NT2/D1 (cell line): ENCODE measurements around the gene APBA1.

ENCODE experiments used
- DNase-seq: peaks from one replicate; pipeline ENCODE4 v3.0.0-alpha.2; 2011; ENCODE audit warnings: low read depth, low spot score
- H3K27me3 ChIP-seq: 2 replicates; pipeline ENCODE4 v1.6.0; 2011; ENCODE audit warnings: mild to moderate bottlenecking; ENCODE audit not compliant: insufficient read length, insufficient read depth
- H3K36me3 ChIP-seq: 2 replicates; pipeline ENCODE4 v1.6.1; 2011; ENCODE audit warnings: mild to moderate bottlenecking, low read length, mixed read lengths; ENCODE audit not compliant: insufficient read depth, insufficient read length
- H3K4me1 ChIP-seq: 2 replicates; pipeline ENCODE4 v1.5.1; 2011; ENCODE audit not compliant: insufficient read depth, insufficient read length
- H3K4me3 ChIP-seq: 2 replicates; pipeline ENCODE4 v1.5.1; 2011; ENCODE audit warnings: low read depth; ENCODE audit not compliant: insufficient read length
- H3K9ac ChIP-seq: 2 replicates; pipeline ENCODE4 v1.6.0; 2011; ENCODE audit warnings: low read depth; ENCODE audit not compliant: insufficient read length
- H3K9me3 ChIP-seq: 2 replicates; pipeline ENCODE4 v1.5.1; 2011; ENCODE audit warnings: mild to moderate bottlenecking, low read length; ENCODE audit not compliant: insufficient read depth
- SUZ12 ChIP-seq: IDR thresholded peaks from 2 replicates; pipeline ENCODE4 v1.6.1; 2011; ENCODE audit not compliant: insufficient read length, insufficient read depth; ENCODE audit errors: extremely low read depth
- YY1 ChIP-seq: IDR thresholded peaks from 2 replicates; pipeline ENCODE4 v1.6.1; 2011; ENCODE audit not compliant: insufficient read length, insufficient read depth
- ZNF274 ChIP-seq: IDR thresholded peaks from 2 replicates; pipeline ENCODE4 v1.6.1; 2011; ENCODE audit warnings: mild to moderate bottlenecking, low read depth, low read length

APBA1 gene

DNA sequence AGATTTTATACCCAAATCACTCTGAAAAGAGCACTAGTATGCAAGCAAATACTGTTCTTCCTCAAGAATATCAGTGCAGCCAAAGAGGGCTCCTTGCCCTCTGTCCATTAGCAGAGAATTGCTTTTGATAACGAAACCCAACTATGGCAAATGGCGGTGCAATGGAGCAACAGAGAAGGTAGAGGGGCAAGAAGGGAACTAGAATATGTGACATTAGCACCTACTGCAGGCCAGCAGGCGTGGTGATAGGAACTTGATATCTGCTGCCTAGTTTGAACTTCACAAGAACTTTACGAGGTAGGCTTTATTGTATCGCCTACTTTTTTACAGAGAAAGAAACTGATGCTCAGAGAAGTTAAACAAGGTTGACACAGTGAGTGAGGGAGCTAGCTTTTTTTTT is 66.1 kb downstream of the APBA1 start:
- Histone ChIP-seq H3K9ac (no peak overlapping the region), H3K4me3 (no peak overlapping the region), H3K4me1 (no peaks in the 10 kb centered on the region), H3K27me3 (no peaks in the 10 kb centered on the region), H3K9me3 (no peaks in the 10 kb centered on the region), H3K36me3 (no peaks in the 10 kb centered on the region)
- TF ChIP-seq YY1: no peak
- no peak for TF ChIP-seq SUZ12
- no peak for TF ChIP-seq ZNF274
- no peak for DNase-seq

DNA sequence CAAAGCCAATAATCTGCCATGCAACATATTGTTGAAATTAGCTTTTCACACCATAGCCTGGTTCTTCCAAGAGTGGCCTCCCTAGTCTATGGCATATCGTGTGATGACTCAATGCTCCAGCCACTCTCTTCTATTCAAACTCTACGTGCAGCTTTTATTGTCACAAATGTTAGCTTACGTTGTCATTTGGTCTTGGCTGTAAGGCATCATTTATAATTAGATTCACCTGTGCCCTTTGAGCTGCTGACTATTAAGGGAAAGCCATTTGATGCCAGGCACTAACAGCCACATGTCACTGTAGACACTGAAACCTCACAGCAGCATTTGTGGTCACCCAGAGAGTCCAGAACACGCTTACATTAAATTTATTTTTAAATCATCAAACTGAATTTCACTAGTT is 66.8 kb downstream of the APBA1 start:
- DNase-seq: no peak
- Histone ChIP-seq H3K4me3 (no peak overlapping the region), H3K9me3 (no peaks in the 10 kb centered on the region), H3K9ac (no peak overlapping the region), H3K36me3 (no peaks in the 10 kb centered on the region), H3K4me1 (no peaks in the 10 kb centered on the region), H3K27me3 (no peaks in the 10 kb centered on the region)
- TF ChIP-seq YY1 (no peak), SUZ12 (no peak), ZNF274 (no peak)

DNA sequence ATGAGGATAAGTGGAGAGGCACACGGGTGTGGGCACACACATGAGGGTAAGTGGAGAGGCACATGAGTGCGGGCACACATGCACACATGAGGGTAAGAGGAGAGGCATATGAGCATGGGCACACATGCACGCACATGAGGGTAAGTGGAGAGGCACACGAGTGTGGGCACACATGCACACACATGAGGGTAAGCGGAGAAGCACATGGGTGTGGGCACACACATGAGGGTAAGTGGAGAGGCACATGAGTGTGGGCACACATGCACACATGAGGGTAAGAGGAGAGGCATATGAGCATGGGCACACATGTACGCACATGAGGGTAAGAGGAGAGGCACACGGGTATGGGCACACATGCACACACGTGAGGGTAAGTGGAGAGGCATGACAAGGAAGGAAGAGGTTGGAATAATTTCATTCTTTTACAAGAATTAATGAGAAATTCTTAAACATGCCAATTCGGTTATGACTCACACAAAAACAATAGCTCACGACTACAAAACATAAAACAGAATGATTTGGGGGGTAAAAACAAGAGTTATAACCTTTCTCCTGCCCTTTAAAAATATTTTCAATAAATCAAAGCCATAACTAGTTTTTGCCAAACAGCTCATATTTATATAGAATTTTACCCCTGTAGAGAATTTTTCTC is 67.5 kb downstream of the APBA1 start:
- Histone ChIP-seq H3K27me3 (no peaks in the 10 kb centered on the region), H3K9ac (no peak overlapping the region), H3K36me3 (no peaks in the 10 kb centered on the region), H3K4me3 (no peak overlapping the region), H3K9me3 (no peaks in the 10 kb centered on the region), H3K4me1 (no peaks in the 10 kb centered on the region)
- TF ChIP-seq ZNF274 (no peak), SUZ12 (no peak), YY1 (no peak)
- DNase-seq: no peak

DNA sequence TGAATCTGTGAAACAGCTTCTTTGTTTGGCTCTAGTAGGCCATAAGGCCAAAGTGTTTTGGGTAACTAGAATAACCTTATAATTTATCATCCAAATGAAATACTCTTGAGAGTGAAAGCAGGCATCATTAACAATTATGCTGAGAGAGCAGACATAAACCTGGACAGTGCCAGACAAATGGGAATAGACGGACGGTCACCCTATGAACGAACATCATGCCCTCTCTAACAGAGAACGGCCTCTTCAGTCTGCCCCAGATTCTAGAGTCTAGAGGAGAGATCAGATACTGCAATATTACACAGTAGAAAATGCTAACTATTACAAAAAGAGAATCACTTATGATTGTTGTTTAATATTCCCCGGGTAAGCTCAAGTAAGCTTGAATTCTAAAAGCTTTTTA is 68.5 kb downstream of the APBA1 start:
- Histone ChIP-seq H3K27me3 (no peaks in the 10 kb centered on the region), H3K9ac (no peak overlapping the region), H3K4me3 (no peak overlapping the region), H3K9me3 (no peaks in the 10 kb centered on the region), H3K4me1 (no peaks in the 10 kb centered on the region), H3K36me3 (no peaks in the 10 kb centered on the region)
- TF ChIP-seq SUZ12 (no peak), YY1 (no peak), ZNF274 (no peak)
- DNase-seq: no peak

DNA sequence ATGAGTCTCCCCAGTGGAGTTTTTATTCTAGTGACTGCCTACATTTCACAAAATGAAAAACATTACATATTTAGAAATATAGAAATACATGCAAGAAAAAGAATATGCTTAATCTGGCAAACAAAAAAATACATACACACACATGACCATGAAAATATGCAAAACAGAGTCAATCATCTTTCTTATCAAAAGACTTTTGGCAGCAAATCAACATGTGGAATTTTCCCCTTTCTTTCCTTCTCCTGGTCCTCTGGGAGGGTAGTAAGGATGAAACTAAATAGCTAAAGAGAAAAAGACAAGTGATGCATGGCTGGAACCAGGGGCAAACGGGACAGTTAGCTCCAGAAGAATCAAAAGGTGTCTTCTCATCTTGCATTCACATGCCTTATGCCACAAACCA is 69.4 kb downstream of the APBA1 start:
- no peak for TF ChIP-seq YY1
- no peak for TF ChIP-seq ZNF274
- TF ChIP-seq SUZ12: no peak
- H3K4me3 ChIP-seq: no peak overlapping the region
- DNase-seq: no peak

DNA sequence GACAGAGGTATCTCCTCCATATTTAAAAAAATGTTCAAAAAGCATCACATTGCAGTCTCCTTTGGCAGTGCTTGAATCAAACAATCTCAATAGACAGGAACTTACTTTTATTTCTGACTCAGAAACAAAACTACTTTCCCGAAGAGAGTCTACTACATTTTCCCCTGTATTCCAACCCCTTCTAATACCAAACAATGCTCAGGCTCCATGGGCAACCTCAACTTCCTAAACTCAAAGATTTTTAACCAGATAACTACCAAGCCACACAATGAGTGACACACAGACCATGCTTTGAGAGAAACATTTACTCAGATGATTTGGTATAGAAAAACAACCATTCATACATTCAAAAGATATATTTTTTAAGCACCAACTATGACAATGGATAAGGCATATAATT is 70.5 kb downstream of the APBA1 start:
- Histone ChIP-seq H3K9me3 (no peaks in the 10 kb centered on the region), H3K27me3 (no peaks in the 10 kb centered on the region), H3K4me3 (no peak overlapping the region), H3K9ac (no peak overlapping the region), H3K4me1 (no peaks in the 10 kb centered on the region), H3K36me3 (no peaks in the 10 kb centered on the region)
- DNase-seq: no peak
- no peak for TF ChIP-seq ZNF274
- TF ChIP-seq YY1: no peak
- no peak for TF ChIP-seq SUZ12

More for the DNA sequence above, 69.4 kb downstream of the APBA1 start:
- Histone ChIP-seq H3K4me1 (no peaks in the 10 kb centered on the region), H3K9ac (no peak overlapping the region), H3K36me3 (no peaks in the 10 kb centered on the region), H3K9me3 (no peaks in the 10 kb centered on the region), H3K27me3 (no peaks in the 10 kb centered on the region)

DNA sequence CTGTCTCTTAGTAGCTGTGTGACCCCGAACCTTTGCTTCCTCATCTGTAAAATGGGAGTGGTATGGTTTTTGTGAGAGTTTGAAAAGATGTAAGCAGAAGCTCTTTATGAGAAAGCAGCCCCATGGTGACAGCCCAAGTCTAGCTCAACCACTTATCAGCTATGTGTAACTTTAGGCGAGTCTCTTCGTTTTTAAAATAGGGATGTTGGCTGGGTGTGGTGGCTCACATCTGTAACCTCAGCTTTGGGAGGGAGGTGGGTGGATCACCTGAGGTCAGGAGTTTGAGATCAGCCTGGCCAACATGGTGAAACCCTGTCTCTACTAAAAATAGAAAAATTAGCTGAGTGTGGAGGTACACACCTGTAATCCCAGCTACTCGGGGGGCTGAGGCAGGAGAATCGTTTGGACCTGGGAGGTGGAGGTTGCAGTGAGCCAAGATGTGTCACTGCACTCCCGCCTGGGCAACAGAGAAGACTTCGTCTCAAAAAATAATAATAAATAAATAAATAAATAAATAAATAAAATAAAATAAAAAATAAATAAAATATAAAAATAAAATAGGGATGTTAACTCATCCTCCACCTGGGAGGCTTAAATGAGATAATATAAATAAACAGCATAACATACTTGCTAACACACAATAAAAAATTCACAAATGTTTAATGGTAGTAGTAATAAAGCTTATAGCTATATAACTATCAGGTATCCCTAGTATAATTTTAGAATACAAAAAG is 71.7 kb downstream of the APBA1 start:
- DNase-seq: no peak
- no peak for TF ChIP-seq SUZ12
- TF ChIP-seq ZNF274: no peak
- no peak for TF ChIP-seq YY1

More for the DNA sequence above, 71.7 kb downstream of the APBA1 start:
- Histone ChIP-seq H3K9me3 (no peaks in the 10 kb centered on the region), H3K9ac (no peak overlapping the region), H3K36me3 (no peaks in the 10 kb centered on the region), H3K4me3 (no peak overlapping the region), H3K4me1 (no peaks in the 10 kb centered on the region), H3K27me3 (no peaks in the 10 kb centered on the region)
